ENCODE results near the gene UTP20.

UTP20 gene

GRCh38 chr12:101280006-101280505 is at the start of gene UTP20 (continued):
- TF ChIP-seq ZNF518A (tag by site-specific recombination; conservative IDR thresholded peaks at IDR 0.05; ENCODE audit: low read depth): 0 out of 2 replicates have a peak, but pooled peaks have one; percentile 26
- peak; percentile 87 for TF ChIP-seq SP3 (tag by site-specific recombination; IDR thresholded peaks at IDR 0.05)
- TF ChIP-seq, protein P1, sequence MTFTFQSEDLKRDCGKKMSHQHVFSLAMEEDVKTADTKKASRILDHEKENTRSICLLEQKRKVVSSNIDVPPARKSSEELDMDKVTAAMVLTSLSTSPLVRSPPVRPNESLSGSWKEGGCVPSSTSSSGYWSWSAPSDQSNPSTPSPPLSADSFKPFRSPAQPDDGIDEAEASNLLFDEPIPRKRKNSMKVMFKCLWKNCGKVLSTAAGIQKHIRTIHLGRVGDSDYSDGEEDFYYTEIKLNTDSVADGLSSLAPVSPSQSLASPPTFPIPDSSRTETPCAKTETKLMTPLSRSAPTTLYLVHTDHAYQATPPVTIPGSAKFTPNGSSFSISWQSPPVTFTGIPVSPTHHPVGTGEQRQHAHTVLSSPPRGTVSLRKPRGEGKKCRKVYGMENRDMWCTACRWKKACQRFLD (tag by site-specific recombination; IDR thresholded peaks at IDR 0.05): peak; percentile 77; the same call in 1 of the 2 replicates
- TF ChIP-seq ZNF404 (tag by site-specific recombination; IDR thresholded peaks at IDR 0.05): no peak
- TF ChIP-seq ZNF76 (tag by site-specific recombination; IDR thresholded peaks at IDR 0.05; ENCODE audit: borderline replicate concordance, low read depth): peak; percentile 76
- TF ChIP-seq ZBTB20 (tag by site-specific recombination; IDR thresholded peaks at IDR 0.05): no peak
- TF ChIP-seq ZNF692 (tag by site-specific recombination; IDR thresholded peaks at IDR 0.05): peak; percentile 22; the same call in 1 of the 2 replicates
- no peak; the same call in 1 of the 2 replicates for TF ChIP-seq ZNF366 (tag by site-specific recombination; conservative IDR thresholded peaks at IDR 0.05)
- TF ChIP-seq ZNF121 (tag by site-specific recombination; IDR thresholded peaks at IDR 0.05): no peak
- peak; percentile 25; the same call in 1 of the 2 replicates for TF ChIP-seq ZNF394 (tag by site-specific recombination; IDR thresholded peaks at IDR 0.05; ENCODE audit: borderline replicate concordance)
- TF ChIP-seq SP7 (tag by site-specific recombination; IDR thresholded peaks at IDR 0.05): no peak
- no peak for TF ChIP-seq KLF7 (tag by site-specific recombination; IDR thresholded peaks at IDR 0.05; ENCODE audit: borderline replicate concordance)
- TF ChIP-seq ZNF335 (tag by site-specific recombination; conservative IDR thresholded peaks at IDR 0.05): peak; percentile 76
- TF ChIP-seq, protein P2, sequence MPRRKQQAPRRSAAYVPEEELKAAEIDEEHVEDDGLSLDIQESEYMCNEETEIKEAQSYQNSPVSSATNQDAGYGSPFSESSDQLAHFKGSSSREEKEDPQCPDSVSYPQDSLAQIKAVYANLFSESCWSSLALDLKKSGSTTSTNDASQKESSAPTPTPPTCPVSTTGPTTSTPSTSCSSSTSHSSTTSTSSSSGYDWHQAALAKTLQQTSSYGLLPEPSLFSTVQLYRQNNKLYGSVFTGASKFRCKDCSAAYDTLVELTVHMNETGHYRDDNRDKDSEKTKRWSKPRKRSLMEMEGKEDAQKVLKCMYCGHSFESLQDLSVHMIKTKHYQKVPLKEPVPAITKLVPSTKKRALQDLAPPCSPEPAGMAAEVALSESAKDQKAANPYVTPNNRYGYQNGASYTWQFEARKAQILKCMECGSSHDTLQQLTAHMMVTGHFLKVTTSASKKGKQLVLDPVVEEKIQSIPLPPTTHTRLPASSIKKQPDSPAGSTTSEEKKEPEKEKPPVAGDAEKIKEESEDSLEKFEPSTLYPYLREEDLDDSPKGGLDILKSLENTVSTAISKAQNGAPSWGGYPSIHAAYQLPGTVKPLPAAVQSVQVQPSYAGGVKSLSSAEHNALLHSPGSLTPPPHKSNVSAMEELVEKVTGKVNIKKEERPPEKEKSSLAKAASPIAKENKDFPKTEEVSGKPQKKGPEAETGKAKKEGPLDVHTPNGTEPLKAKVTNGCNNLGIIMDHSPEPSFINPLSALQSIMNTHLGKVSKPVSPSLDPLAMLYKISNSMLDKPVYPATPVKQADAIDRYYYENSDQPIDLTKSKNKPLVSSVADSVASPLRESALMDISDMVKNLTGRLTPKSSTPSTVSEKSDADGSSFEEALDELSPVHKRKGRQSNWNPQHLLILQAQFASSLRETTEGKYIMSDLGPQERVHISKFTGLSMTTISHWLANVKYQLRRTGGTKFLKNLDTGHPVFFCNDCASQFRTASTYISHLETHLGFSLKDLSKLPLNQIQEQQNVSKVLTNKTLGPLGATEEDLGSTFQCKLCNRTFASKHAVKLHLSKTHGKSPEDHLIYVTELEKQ (tag by site-specific recombination; IDR thresholded peaks at IDR 0.05; ENCODE audit: borderline replicate concordance): no peak
- TF ChIP-seq ZNF843 (tag by site-specific recombination; IDR thresholded peaks at IDR 0.05): no peak
- TF ChIP-seq, protein P3, sequence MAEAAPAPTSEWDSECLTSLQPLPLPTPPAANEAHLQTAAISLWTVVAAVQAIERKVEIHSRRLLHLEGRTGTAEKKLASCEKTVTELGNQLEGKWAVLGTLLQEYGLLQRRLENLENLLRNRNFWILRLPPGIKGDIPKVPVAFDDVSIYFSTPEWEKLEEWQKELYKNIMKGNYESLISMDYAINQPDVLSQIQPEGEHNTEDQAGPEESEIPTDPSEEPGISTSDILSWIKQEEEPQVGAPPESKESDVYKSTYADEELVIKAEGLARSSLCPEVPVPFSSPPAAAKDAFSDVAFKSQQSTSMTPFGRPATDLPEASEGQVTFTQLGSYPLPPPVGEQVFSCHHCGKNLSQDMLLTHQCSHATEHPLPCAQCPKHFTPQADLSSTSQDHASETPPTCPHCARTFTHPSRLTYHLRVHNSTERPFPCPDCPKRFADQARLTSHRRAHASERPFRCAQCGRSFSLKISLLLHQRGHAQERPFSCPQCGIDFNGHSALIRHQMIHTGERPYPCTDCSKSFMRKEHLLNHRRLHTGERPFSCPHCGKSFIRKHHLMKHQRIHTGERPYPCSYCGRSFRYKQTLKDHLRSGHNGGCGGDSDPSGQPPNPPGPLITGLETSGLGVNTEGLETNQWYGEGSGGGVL (tag by site-specific recombination; IDR thresholded peaks at IDR 0.05): no peak
- TF ChIP-seq ZNF248 (tag by site-specific recombination; IDR thresholded peaks at IDR 0.05): no peak
- TF ChIP-seq ZFP37 (tag by site-specific recombination; IDR thresholded peaks at IDR 0.05): peak; percentile 84
- no peak for TF ChIP-seq ZNF184 (tag by site-specific recombination; IDR thresholded peaks at IDR 0.05)
- TF ChIP-seq SP2 (tag by site-specific recombination; IDR thresholded peaks at IDR 0.05): peak; percentile 69
- TF ChIP-seq, protein P4, sequence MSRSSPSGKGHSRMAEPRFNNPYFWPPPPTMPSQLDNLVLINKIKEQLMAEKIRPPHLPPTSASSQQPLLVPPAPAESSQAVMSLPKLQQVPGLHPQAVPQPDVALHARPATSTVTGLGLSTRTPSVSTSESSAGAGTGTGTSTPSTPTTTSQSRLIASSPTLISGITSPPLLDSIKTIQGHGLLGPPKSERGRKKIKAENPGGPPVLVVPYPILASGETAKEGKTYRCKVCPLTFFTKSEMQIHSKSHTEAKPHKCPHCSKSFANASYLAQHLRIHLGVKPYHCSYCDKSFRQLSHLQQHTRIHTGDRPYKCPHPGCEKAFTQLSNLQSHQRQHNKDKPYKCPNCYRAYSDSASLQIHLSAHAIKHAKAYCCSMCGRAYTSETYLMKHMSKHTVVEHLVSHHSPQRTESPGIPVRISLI (tag by site-specific recombination; IDR thresholded peaks at IDR 0.05): 0 out of 2 replicates have a peak, but pooled peaks have one; percentile 49
- TF ChIP-seq ZNF155 (tag by site-specific recombination; IDR thresholded peaks at IDR 0.05): no peak

Measured in HEK293 (cell line).